Parathyroid adenoma (tissue), 2 donors: ENCODE measurements around the gene ARHGAP18.

Source experiments
- H2AFZ ChIP-seq: fragments of 300-600 bp; sonication (generic); one replicate; pipeline ENCODE4 v1.7.0; 2017; ENCODE audit warnings: antibody characterized with exemption, mild to moderate bottlenecking
- H3K27ac ChIP-seq: fragments of 300-600 bp; sonication (generic); one replicate; pipeline ENCODE4 v1.7.0; 2017
- H3K27me3 ChIP-seq: fragments of 300-600 bp; sonication (generic); one replicate; pipeline ENCODE4 v1.7.0; 2017; ENCODE audit warnings: low read length; ENCODE audit not compliant: control insufficient read depth, insufficient read depth
- H3K36me3 ChIP-seq: fragments of 300-600 bp; sonication (generic); one replicate; pipeline ENCODE4 v1.7.0; 2017; ENCODE audit warnings: low read length; ENCODE audit not compliant: control insufficient read depth, insufficient read depth
- H3K4me1 ChIP-seq: fragments of 300-600 bp; sonication (generic); one replicate; pipeline ENCODE4 v1.7.0; 2017; ENCODE audit warnings: control low read depth
- H3K4me2 ChIP-seq: fragments of 300-600 bp; sonication (generic); one replicate; pipeline ENCODE4 v1.7.0; 2017; ENCODE audit warnings: low read length
- H3K4me3 ChIP-seq: fragments of 300-600 bp; sonication (generic); one replicate; pipeline ENCODE4 v1.7.0; 2017; ENCODE audit warnings: low read depth, low read length
- H3K79me2 ChIP-seq: fragments of 300-600 bp; sonication (generic); one replicate; pipeline ENCODE4 v1.7.0; 2017; ENCODE audit warnings: control low read depth
- H3K9ac ChIP-seq: fragments of 300-600 bp; sonication (generic); one replicate; pipeline ENCODE4 v1.7.0; 2017; ENCODE audit warnings: mild to moderate bottlenecking
- H3K9me3 ChIP-seq: fragments of 300-600 bp; sonication (generic); one replicate; pipeline ENCODE4 v1.7.0; 2017; ENCODE audit warnings: low read length; ENCODE audit not compliant: control insufficient read depth
- CTCF ChIP-seq: fragments of 300-600 bp; sonication (generic); IDR thresholded peaks from one replicate; pipeline ENCODE4 v1.7.0; 2017; ENCODE audit warnings: antibody characterized with exemption, mild to moderate bottlenecking
- donor health status: primary hyperparathyroidism.

ARHGAP18 gene

GRCh38 chr6:129558248-129558647 is 151.7 kb downstream of the ARHGAP18 start:
- H2AFZ ChIP-seq = no peak overlapping the region
- no peaks in the 10 kb centered on the region for H3K79me2 ChIP-seq
- no peak overlapping the region for H3K4me2 ChIP-seq
- H3K9ac ChIP-seq = no peak overlapping the region
- H3K9me3 ChIP-seq = no peaks in the 10 kb centered on the region
- no peak overlapping the region for H3K4me3 ChIP-seq
- H3K4me1 ChIP-seq = no peaks in the 10 kb centered on the region
- no peaks in the 10 kb centered on the region for H3K36me3 ChIP-seq
- no peak overlapping the region for H3K27ac ChIP-seq
- no peak for TF ChIP-seq CTCF
- no peaks in the 10 kb centered on the region for H3K27me3 ChIP-seq

- no peaks in the 10 kb centered on the region for H3K9me3 ChIP-seq
- H3K4me3 ChIP-seq = no peak overlapping the region
- no peak overlapping the region for H3K4me2 ChIP-seq
- H3K9ac ChIP-seq = no peak overlapping the region
- no peak overlapping the region for H2AFZ ChIP-seq
- H3K36me3 ChIP-seq = no peaks in the 10 kb centered on the region
- TF ChIP-seq CTCF = no peak
- no peak overlapping the region for H3K27ac ChIP-seq
- no peaks in the 10 kb centered on the region for H3K4me1 ChIP-seq
- H3K79me2 ChIP-seq = no peaks in the 10 kb centered on the region
- no peaks in the 10 kb centered on the region for H3K27me3 ChIP-seq
Measured at GRCh38 chr6:129555206-129555832, 154.7 kb downstream of the ARHGAP18 start.

GRCh38 chr6:129552413-129552812 is 157.6 kb downstream of the ARHGAP18 start:
- no peak overlapping the region for H3K4me3 ChIP-seq
- no peaks in the 10 kb centered on the region for H3K36me3 ChIP-seq
- no peak overlapping the region for H3K27ac ChIP-seq
- H3K9ac ChIP-seq = no peak overlapping the region
- H3K79me2 ChIP-seq = no peaks in the 10 kb centered on the region
- H3K4me1 ChIP-seq = no peaks in the 10 kb centered on the region
- TF ChIP-seq CTCF = no peak
- no peaks in the 10 kb centered on the region for H3K27me3 ChIP-seq
- H2AFZ ChIP-seq = no peak overlapping the region
- H3K4me2 ChIP-seq = no peak overlapping the region
- H3K9me3 ChIP-seq = no peaks in the 10 kb centered on the region

GRCh38 chr6:129551486-129551885 is 158.5 kb downstream of the ARHGAP18 start:
- no peaks in the 10 kb centered on the region for H3K36me3 ChIP-seq
- no peak overlapping the region for H3K4me2 ChIP-seq
- H3K27ac ChIP-seq = no peak overlapping the region
- H3K27me3 ChIP-seq = no peaks in the 10 kb centered on the region
- no peak overlapping the region for H3K4me3 ChIP-seq
- no peak for TF ChIP-seq CTCF
- H3K79me2 ChIP-seq = no peaks in the 10 kb centered on the region
- H2AFZ ChIP-seq = no peak overlapping the region
- no peaks in the 10 kb centered on the region for H3K9me3 ChIP-seq
- H3K9ac ChIP-seq = no peak overlapping the region
- H3K4me1 ChIP-seq = no peaks in the 10 kb centered on the region

- Histone ChIP-seq H2AFZ (no peak overlapping the region), H3K9me3 (no peaks in the 10 kb centered on the region), H3K27me3 (no peaks in the 10 kb centered on the region), H3K27ac (no peak overlapping the region), H3K4me2 (no peak overlapping the region), H3K9ac (no peak overlapping the region), H3K4me1 (no peaks in the 10 kb centered on the region), H3K4me3 (no peak overlapping the region), H3K36me3 (no peaks in the 10 kb centered on the region), H3K79me2 (no peaks in the 10 kb centered on the region)
- no peak for TF ChIP-seq CTCF
Measured at GRCh38 chr6:129546702-129547101, 163.3 kb downstream of the ARHGAP18 start.
